IMR-90 (cell line): Measurements from ENCODE around the gene FGF2.
"Not testable (repeated sequence)": the region's sequence is repeated elsewhere in the genome, so short reads cannot be mapped to it uniquely, and the experiment has no call there.

Experiments used
- CEBPB ChIP-seq: IDR thresholded peaks from 2 replicates; pipeline ENCODE4 v1.6.1; 2012; ENCODE audit warnings: low read depth, low read length, improper control_type of control experiment
- MAFK ChIP-seq: IDR thresholded peaks from 2 replicates; pipeline ENCODE4 v1.6.1; 2012; ENCODE audit warnings: low read depth, low read length, improper control_type of control experiment
- POLR2A ChIP-seq: IDR thresholded peaks from 2 replicates; pipeline ENCODE4 v1.6.1; 2012; ENCODE audit warnings: mild to moderate bottlenecking, low read depth, low read length
- RAD21 ChIP-seq: IDR thresholded peaks from 2 replicates; pipeline ENCODE4 v1.6.1; 2012; ENCODE audit warnings: low read length, improper control_type of control experiment
- RCOR1 ChIP-seq: IDR thresholded peaks from 2 replicates; pipeline ENCODE4 v1.6.1; 2012; ENCODE audit warnings: mild to moderate bottlenecking, low read length, improper control_type of control experiment; ENCODE audit not compliant: insufficient replicate concordance
- RFX5 ChIP-seq: IDR thresholded peaks from 2 replicates; pipeline ENCODE4 v1.8.0; 2012; ENCODE audit warnings: low read depth, mild to moderate bottlenecking, low read length, moderate library complexity
- USF2 ChIP-seq: fragments of 150-350 bp; IDR thresholded peaks from 2 replicates; pipeline ENCODE4 v1.6.1; 2017; ENCODE audit warnings: mild to moderate bottlenecking, antibody characterized with exemption, low read length, low read depth
- TF ChIP-seq, protein P1 (sequence below): conservative IDR thresholded peaks from 2 replicates; pipeline ENCODE4 v1.5.1; 2012; ENCODE audit warnings: mild to moderate bottlenecking, low read depth, low read length, improper control_type of control experiment

DNA sequence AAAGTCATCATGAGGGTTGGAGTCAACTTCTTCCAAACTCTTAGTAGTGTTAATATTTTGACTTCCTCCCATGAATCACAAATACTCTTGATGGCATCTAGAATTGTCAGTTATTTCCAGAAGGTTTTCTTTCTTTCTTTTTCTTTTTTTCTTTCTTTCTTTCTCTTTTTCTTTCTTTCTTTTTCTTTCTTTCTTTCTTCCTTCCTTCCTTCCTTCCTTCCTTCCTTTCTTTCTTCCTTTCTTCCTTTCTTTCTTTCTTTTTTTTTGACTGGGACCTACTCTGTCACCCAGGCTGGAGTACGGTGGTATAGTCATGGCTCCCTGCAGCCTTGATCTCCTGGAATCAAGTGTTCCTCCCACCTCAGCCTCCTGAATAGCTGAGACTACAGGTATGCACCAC, 17.8 kb downstream of the FGF2 start:
- not testable (repeated sequence) for TF ChIP-seq MAFK, CEBPB, RAD21, POLR2A, RFX5, USF2, RCOR1
- TF ChIP-seq, protein P1, sequence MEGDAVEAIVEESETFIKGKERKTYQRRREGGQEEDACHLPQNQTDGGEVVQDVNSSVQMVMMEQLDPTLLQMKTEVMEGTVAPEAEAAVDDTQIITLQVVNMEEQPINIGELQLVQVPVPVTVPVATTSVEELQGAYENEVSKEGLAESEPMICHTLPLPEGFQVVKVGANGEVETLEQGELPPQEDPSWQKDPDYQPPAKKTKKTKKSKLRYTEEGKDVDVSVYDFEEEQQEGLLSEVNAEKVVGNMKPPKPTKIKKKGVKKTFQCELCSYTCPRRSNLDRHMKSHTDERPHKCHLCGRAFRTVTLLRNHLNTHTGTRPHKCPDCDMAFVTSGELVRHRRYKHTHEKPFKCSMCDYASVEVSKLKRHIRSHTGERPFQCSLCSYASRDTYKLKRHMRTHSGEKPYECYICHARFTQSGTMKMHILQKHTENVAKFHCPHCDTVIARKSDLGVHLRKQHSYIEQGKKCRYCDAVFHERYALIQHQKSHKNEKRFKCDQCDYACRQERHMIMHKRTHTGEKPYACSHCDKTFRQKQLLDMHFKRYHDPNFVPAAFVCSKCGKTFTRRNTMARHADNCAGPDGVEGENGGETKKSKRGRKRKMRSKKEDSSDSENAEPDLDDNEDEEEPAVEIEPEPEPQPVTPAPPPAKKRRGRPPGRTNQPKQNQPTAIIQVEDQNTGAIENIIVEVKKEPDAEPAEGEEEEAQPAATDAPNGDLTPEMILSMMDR: not testable (repeated sequence)
